Rectal smooth muscle tissue (tissue), 1 donor: ENCODE measurements around the gene PKP3.
"Not testable (repeated sequence)": the region's sequence is repeated elsewhere in the genome, so short reads cannot be mapped to it uniquely, and the experiment has no call there.

Experiments
- H3K27ac ChIP-seq: one replicate; pipeline ENCODE4 v1.7.0; 2013; ENCODE audit warnings: low read depth, low read length, inconsistent platforms
- H3K27me3 ChIP-seq: one replicate; pipeline ENCODE4 v1.7.0; 2013; ENCODE audit warnings: low read length; ENCODE audit not compliant: control insufficient read depth, insufficient read depth
- H3K36me3 ChIP-seq: one replicate; pipeline ENCODE4 v1.7.0; 2013; ENCODE audit warnings: low read length; ENCODE audit not compliant: control insufficient read depth, insufficient read depth
- H3K4me1 ChIP-seq: one replicate; pipeline ENCODE4 v1.7.0; 2013; ENCODE audit warnings: low read length; ENCODE audit not compliant: control insufficient read depth, insufficient read depth
- H3K4me3 ChIP-seq: one replicate; pipeline ENCODE4 v1.7.0; 2013; ENCODE audit warnings: low read length
- H3K9ac ChIP-seq: one replicate; pipeline ENCODE4 v1.7.0; 2013; ENCODE audit warnings: low read length

The PKP3 gene

DNA sequence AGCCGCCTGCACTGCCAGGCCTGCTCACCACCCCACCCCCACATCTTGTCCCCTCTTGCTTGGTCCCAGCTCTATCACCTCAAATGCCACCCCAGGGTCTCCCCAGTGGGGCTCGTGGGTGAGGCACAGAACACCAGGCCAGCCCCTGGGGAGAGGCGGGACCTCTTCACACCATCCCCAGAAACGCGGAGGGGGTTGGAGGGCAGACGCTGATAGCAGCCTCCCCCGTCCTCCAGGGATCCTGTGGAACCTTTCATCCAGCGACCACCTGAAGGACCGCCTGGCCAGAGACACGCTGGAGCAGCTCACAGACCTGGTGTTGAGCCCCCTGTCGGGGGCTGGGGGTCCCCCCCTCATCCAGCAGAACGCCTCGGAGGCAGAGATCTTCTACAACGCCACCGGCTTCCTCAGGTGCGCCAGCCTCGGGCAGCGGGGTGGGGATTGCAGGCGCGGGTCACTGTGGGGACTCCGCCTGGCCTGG is 5.8 kb downstream of the PKP3 start:
- Histone ChIP-seq H3K4me3 (no peak overlapping the region), H3K36me3 (no peaks in the 10 kb centered on the region), H3K9ac (no peak overlapping the region), H3K4me1 (no peaks in the 10 kb centered on the region), H3K27ac (no peak overlapping the region), H3K27me3 (peaks cover 7% of the 10 kb centered on the region)

DNA sequence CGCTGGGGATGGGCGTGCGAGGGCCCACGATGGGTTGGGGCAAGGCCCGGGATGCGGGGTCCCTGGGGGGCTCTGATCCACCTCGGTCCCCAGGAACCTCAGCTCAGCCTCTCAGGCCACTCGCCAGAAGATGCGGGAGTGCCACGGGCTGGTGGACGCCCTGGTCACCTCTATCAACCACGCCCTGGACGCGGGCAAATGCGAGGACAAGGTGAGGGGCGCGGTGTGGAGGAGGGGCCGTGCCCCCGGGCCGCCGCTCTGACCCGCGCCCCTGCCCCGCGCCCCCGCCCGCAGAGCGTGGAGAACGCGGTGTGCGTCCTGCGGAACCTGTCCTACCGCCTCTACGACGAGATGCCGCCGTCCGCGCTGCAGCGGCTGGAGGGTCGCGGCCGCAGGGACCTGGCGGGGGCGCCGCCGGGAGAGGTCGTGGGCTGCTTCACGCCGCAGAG is 6.3 kb downstream of the PKP3 start:
- H3K4me3 ChIP-seq = no peak overlapping the region
- no peak overlapping the region for H3K27ac ChIP-seq
- no peak overlapping the region for H3K9ac ChIP-seq
- H3K4me1 ChIP-seq = no peaks in the 10 kb centered on the region
- H3K36me3 ChIP-seq = no peaks in the 10 kb centered on the region
- peaks cover 7% of the 10 kb centered on the region for H3K27me3 ChIP-seq

DNA sequence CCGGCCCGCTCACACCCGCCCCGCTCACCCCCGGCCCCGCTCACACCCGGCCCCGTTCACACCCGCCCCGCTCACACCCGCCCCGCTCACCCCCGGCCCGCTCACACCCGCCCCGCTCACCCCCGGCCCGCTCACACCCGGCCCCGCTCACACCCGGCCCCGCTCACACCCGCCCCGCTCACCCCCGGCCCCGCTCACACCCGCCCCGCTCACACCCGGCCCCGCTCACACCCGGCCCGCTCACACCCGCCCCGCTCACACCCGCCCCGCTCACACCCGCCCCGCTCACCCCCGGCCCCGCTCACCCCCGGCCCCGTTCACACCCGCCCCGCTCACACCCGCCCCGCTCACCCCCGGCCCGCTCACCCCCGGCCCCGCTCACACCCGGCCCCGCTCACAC is 7.2 kb downstream of the PKP3 start:
- H3K4me3 ChIP-seq, H3K4me1 ChIP-seq, H3K27ac ChIP-seq, H3K36me3 ChIP-seq, H3K27me3 ChIP-seq, H3K9ac ChIP-seq: not testable (repeated sequence)

DNA sequence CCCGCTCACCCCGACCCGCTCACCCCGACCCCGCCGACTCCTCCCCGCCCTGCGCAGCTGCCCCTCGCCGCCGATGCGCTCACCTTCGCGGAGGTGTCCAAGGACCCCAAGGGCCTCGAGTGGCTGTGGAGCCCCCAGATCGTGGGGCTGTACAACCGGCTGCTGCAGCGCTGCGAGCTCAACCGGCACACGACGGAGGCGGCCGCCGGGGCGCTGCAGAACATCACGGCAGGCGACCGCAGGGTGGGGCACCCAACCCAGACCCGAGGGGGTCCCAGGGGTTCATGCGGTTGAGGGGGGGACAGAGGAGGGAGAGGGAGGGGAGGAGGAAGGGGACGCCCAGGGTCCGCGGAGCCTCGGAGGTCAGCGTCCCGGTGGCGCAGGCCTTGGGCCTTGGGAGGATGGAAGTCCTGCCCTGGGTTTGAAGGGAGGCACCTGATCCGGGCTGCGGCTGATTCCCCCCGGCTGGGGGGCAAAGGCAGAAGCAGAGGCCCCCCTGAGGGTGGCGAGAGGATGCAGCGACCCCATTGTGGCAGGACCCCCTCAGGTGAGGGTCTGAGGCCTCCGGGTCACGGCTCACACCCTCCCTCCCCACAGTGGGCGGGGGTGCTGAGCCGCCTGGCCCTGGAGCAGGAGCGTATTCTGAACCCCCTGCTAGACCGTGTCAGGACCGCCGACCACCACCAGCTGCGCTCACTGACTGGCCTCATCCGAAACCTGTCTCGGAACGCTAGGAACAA is 9.2 kb downstream of the PKP3 start:
- peaks cover 7% of the 10 kb centered on the region for H3K27me3 ChIP-seq
- H3K36me3 ChIP-seq = no peaks in the 10 kb centered on the region
- peaks cover 4% of the 10 kb centered on the region for H3K4me1 ChIP-seq
- H3K27ac ChIP-seq = no peak overlapping the region
- no peak overlapping the region for H3K9ac ChIP-seq
- H3K4me3 ChIP-seq = no peak overlapping the region

DNA sequence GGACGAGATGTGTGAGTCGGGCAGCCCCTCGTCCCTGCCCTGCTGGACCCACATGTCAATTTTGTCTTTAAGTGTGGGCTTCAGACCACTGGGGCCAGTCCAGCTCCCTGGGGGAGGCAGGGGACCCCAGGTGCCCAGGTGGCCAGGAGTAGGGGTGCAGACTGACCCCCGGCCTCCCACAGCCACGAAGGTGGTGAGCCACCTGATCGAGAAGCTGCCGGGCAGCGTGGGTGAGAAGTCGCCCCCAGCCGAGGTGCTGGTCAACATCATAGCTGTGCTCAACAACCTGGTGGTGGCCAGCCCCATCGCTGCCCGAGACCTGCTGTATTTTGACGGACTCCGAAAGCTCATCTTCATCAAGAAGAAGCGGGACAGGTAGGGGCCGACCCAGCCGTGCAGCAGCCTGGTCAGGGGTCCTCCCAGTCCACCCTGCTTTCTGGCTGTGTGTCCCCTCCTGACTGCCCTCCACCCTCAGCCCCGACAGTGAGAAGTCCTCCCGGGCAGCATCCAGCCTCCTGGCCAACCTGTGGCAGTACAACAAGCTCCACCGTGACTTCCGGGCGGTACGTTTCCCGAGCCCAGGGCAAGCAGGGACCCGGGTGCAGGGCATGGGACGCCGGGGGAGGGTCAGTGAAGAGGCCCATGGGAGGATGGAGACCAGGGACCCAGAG is 9.9 kb downstream of the PKP3 start:
- Histone ChIP-seq H3K4me1 (peaks cover 4% of the 10 kb centered on the region), H3K9ac (no peak overlapping the region), H3K27ac (no peak overlapping the region), H3K36me3 (no peaks in the 10 kb centered on the region), H3K27me3 (peaks cover 6% of the 10 kb centered on the region), H3K4me3 (no peak overlapping the region)

DNA sequence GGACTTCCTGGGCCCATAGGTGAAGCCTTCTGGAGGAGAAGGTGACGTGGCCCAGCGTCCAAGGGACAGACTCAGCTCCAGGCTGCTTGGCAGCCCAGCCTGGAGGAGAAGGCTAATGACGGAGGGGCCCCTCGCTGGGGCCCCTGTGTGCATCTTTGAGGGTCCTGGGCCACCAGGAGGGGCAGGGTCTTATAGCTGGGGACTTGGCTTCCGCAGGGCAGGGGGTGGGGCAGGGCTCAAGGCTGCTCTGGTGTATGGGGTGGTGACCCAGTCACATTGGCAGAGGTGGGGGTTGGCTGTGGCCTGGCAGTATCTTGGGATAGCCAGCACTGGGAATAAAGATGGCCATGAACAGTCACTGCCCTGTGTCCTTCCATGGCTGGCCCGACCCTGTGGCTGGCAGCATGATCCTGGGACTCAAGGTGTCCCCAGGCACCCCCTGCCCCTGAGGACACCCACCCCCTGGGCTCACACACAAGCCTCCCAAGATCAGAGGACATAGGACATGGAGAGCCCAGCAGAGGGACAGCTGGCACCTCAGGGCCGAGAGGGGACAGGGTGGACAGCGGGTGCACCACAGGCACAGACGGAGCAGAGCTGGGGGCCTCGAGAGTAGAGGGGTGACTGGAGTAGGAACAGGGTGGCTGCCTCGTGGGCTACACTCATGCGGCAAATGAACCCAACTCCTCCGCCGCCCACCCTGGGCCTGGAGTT is 10.7 kb downstream of the PKP3 start:
- H3K27ac ChIP-seq = no peak overlapping the region
- peaks cover 4% of the 10 kb centered on the region for H3K4me1 ChIP-seq
- H3K9ac ChIP-seq = no peak overlapping the region
- H3K4me3 ChIP-seq = no peak overlapping the region
- H3K36me3 ChIP-seq = no peaks in the 10 kb centered on the region
- H3K27me3 ChIP-seq = peaks cover 6% of the 10 kb centered on the region

DNA sequence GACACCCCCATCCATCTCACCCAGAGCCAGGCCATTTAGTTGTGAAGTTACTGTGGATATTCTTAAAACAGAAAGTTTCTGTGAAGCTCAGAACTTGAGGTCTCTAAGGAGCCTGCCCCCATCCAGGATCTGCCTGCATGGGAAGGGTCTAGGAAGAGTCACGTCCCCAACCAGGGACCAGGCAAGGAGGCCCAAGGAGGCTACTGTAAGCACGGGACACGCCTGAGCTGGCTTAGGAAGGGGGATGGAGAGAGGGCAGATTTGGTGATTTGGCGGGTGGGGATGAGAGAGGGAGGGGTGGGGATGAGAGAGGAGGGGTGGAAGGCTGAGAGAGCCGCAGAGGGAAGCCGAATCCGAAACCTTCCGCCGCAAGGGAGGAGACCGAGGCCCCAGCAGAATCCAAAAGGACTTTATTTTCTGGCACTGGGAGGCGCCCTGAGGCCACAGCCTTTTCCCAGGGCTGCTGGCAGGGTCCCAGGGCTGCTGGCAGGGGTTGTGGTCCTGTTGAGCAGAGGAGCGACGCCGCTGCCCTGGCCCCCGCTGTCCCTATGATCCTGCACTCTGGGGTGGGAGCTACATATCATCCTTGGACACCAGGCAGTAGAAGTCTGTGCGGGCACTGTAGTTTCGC is 11.4 kb downstream of the PKP3 start:
- H3K9ac ChIP-seq = no peak overlapping the region
- no peaks in the 10 kb centered on the region for H3K36me3 ChIP-seq
- H3K27me3 ChIP-seq = peaks cover 2% of the 10 kb centered on the region
- H3K4me1 ChIP-seq = peaks cover 4% of the 10 kb centered on the region
- no peak overlapping the region for H3K27ac ChIP-seq
- H3K4me3 ChIP-seq = no peak overlapping the region

DNA sequence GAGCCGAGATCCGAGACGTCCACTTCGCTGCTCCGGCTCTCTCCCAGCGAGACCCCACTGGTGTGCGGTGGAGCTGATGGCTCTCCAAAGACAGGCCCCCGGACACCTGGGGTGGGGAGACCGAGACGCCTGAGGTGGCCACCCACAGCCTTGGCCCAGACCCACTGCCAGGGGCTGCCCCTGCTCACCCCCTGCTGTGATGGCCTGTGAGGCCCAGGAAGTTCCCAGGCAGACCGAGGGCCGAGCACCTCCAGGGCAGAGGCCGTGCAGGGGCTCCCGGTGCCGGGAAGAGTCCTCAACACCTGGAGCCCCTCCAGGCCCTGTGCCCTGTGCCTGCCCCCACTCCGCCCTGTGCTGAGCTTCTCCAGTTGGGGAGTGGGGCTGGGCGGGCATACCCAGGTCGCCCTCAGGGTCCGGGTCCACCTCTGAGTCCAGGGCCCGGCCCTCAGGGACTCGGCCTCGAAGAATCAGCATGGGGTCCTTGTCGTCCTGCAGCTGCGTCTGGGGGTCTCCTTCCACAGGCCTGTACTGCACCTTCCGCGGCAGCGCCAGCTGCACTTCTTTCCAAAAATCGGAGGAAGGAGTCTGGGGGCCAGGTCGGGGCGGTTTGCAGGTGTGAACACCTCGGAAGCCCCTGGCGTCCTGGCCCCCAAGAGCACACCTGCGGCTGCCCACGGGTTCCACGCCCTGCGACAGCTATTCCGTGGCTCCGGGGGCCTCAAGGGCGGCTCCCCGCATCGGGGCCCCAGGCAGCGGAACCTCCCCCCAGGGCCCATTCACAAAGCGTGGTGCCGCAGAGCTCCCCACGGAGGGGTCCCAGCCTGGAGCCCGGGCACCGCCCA is 12.2 kb downstream of the PKP3 start:
- Histone ChIP-seq H3K4me1 (peaks cover 4% of the 10 kb centered on the region), H3K4me3 (peak overlapping the region; percentile 71), H3K36me3 (no peaks in the 10 kb centered on the region), H3K27ac (peak overlapping the region; percentile 51), H3K9ac (no peak overlapping the region), H3K27me3 (peaks cover 2% of the 10 kb centered on the region)

DNA sequence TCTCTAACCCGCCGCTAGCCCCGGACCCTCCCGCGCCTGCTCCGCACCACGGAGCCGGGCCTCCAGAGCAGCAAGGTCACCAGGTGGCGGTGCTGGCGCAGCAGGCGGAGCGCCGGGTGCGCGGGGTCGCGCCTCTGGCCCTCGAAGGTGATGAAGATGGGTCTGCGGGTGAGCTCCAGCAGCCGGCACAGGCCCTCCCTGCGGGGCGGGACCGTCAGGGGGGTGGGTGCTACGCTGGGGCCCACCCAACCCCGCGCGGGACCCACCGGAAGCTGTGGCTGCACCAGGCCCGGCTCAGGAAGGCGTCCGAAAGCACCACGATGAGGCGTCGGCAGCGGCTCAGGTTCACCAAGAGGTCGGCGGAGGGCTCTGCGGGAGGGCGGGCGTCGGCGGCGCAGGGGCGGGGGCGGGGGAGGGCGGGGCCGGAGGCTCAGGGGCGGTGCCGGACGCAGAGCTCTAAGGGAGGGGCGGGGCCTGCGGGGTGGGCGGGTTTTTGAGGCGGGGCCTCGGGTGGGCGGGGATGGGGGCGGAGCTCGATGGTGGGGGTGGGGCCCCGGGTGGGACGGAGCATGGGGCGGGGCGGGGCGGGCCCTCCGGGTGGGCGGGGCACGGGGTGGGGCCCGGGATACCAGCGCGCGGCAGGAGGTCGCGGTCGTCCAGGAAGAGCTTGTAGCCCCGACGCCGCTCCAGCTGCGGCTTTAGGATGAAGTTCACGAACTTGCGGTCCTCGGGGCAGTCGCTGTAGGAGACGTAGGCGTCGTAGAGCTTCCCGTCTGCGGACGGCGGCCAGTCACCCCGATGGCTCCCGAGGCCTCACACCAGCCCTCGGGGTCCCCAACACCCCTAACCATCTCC is 13.0 kb downstream of the PKP3 start:
- Histone ChIP-seq H3K27ac (peak overlapping the region; percentile 51), H3K27me3 (peaks cover 2% of the 10 kb centered on the region), H3K4me1 (peaks cover 4% of the 10 kb centered on the region), H3K9ac (no peak overlapping the region), H3K4me3 (peak overlapping the region; percentile 71), H3K36me3 (no peaks in the 10 kb centered on the region)

DNA sequence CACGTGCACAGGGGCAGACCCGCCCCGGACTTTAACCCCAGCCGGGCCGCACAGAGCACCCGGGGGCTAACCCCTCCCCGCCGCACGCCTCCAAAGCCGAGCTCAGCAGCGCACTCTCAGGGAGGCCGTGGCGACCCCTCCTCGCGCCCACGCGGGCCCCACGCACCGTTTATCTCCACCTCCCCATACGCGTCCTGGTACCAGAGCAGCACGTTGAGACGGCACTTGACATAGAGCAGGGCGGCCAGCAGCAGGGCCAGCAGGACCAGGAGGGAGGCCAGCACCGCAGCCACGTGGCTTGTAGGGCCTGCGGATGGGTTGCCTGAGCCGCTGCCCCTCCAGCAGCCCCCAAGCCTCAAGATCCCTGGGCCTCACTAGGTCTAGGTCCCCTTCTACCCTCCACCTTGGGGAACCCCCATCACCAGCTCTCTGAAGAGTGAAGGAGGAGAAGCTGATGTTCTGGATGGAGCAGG is 13.7 kb downstream of the PKP3 start:
- no peaks in the 10 kb centered on the region for H3K36me3 ChIP-seq
- H3K4me1 ChIP-seq = peaks cover 4% of the 10 kb centered on the region
- peak overlapping the region; percentile 45 for H3K4me3 ChIP-seq
- H3K27me3 ChIP-seq = peaks cover 2% of the 10 kb centered on the region
- H3K9ac ChIP-seq = no peak overlapping the region
- no peak overlapping the region for H3K27ac ChIP-seq
